ENCODE results near the gene IQGAP2.
A peak's percentile ranks its signal among the peaks of the same experiment; 100 is the strongest.

IQGAP2 gene

GRCh38 chr5:76476474-76477038, 73.5 kb downstream of the IQGAP2 start:
- no peak for DNase-seq (ENCODE audit: low spot score)

DNA sequence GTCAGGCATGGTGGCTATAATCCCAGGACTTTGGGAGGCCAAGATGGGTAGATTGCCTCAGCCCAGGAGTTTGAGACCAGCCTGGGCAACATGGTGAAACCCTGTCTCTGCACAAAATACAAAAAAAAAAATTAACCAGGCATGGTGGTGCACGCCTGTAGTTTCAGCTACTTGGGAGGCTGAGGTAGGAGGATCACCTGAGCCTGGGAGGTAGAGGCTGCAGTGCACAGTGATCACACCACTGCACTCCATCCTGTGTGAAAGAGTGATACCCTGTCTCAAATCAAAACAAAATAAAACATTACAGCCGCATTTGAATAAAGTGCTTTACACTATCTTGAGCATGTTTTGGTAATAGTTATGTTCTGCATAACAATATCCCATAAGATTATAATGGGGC, 74.0 kb downstream of the IQGAP2 start:
- no peak for DNase-seq (ENCODE audit: low spot score)

DNA sequence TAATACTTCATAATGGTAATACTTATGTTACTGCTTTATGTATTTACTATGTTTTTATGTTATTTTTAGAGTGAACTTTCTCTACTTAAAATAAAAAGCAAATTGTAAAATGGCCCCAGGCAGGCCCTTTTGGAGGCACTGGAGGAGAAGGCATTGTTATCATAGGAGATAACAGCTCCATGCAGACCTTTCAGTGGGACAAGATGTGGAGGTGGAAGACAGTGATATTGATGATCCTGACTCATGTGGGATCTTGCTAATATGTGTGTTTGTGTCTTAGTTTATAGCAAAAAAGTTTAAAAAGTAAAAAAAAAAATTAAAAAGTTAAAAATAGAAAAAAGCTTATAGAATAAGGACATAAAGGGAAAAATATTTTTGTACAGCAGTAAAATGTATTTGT, 74.5 kb downstream of the IQGAP2 start:
- DNase-seq (ENCODE audit: low spot score): no peak

DNA sequence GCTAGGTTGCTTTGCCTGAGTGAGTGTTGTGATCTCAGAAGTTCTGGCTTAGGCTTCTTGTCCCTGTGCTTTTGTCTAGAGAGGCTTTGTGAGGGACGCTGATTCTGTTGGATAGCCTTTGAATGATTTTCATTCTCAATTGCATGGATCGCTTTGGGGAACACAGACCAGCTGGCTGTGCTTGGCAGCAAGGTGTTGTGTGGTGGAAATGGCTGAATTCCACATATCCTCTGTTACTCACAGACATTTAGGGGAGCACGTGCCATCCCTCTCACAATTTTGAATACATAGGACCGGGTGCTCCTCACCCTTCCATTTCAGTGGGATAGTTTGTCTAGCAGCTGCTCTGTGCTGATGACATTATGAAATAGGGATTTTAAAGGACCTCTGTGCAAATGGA, 76.2 kb downstream of the IQGAP2 start:
- peak; percentile 41 for DNase-seq (ENCODE audit: low spot score)

DNA sequence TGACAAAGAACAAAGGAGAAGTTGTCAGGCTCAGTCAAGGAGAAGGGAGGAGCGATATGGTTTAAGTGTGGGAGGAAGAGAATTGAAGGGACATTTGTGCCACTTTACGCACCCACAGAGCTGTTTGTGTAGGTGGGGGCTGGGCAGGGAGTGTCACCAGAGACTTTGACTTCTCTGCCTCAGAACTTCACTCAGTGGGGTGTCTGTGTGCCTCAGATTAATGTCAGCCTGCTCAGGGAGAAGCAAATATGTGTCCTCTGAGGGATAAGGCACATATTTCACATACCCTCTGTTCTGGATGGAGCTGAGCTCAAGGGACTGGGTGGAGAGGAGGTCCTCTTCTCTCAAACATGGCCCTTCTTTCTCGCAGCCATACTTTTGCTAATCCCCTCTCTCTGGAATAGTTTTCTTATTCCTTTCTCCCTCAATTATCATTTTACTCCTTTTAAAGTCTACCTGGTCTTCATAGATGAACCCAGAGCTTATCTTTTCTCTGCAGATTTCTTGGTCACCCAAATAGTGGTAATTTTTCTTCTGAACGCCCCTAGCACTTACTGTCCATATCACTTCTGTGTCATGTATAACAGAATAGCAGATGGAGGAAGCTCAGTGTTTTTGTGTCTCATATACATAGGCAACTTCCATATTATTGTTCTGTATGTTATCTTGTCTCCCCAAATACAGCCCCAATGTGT, 77.0 kb downstream of the IQGAP2 start:
- no peak for DNase-seq (ENCODE audit: low spot score)

DNA sequence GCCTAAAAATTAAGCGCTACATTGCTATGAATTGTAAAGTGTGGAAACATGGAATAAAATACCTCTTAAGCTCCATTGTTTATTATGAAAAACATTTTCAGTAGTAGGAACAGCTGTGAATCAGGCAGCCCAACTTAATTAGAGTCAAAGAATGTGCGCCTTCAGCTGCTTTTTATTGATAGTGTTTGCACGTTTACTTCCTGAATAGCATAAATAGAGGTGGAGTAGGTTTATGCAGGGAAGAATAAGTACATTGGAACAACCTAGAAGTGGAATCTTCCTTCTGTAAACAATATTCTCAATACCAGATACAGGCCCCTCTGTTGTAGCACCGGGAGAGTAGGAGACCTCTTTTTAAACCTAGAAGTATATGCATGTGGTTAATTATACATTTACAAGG, 79.9 kb downstream of the IQGAP2 start:
- no peak for DNase-seq (ENCODE audit: low spot score)

GRCh38 chr5:76483433-76483832, 80.3 kb downstream of the IQGAP2 start:
- no peak for DNase-seq (ENCODE audit: low spot score)

GRCh38 chr5:76483881-76484280, 80.8 kb downstream of the IQGAP2 start:
- no peak for DNase-seq (ENCODE audit: low spot score)

- DNase-seq (ENCODE audit: low spot score): no peak
Measured at GRCh38 chr5:76485511-76485910, 82.4 kb downstream of the IQGAP2 start.

DNA sequence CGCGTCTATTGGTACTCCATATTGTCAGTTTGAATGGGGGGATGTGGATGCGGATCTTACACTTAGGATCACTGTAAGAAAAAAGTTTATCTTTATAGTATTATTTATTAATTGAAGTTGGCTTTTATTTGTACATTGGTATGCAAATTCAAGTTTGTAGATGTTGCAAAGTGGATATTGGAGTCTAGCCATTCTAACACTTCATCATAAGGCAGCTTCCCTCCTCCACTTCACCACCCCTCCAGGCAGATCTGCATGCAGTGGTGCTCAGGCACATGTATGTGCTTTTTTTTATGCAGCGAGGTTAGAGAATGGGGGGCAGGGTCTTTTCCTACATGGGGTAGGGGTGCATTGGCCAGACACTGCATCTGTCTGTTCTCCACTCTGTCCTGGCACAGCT, 84.3 kb downstream of the IQGAP2 start:
- no peak for DNase-seq (ENCODE audit: low spot score)

DNA sequence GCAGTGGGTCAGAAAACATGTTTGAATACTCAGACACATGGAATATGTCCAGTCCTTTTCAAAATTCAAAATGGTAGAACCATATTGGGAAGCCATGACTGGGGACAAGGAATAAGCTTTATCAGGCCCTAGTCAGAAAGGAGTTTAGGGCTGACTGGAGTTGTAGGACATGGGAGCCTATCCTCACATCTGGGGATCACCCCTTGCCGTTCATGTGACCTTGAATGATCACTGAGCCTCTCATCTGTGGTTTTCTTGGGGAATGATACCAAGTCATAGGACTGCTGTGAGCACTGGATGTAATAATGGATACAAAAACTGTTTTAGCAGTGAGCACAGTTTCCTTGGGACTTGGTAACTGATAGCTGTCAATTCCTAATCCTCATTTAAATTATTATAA, 84.7 kb downstream of the IQGAP2 start:
- DNase-seq (ENCODE audit: low spot score): no peak

- DNase-seq (ENCODE audit: low spot score): no peak
Measured at GRCh38 chr5:76488969-76489368, 85.9 kb downstream of the IQGAP2 start.

GRCh38 chr5:76489877-76490688, 87.0 kb downstream of the IQGAP2 start:
- no peak for DNase-seq (ENCODE audit: low spot score)

GRCh38 chr5:76490960-76491359, 87.9 kb downstream of the IQGAP2 start:
- DNase-seq (ENCODE audit: low spot score): no peak

DNA sequence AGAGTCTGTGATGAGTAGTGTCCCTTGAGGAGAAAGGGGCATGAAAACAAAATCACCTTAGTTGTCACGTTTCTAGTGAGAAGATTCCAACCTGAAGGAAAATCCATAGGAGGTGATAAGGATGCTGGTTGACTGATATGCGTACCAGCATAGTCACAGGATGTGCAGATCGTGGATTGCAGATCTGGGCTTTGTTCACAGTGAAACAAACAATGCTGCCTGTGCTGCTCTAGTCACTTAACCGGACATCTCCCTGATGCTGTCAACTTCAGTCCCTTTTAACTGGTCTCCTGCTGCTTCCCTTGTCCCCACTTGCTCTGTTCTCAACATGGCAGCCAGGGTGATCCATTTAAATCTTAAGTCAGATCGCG, 89.7 kb downstream of the IQGAP2 start:
- no peak for DNase-seq (ENCODE audit: low spot score)

- DNase-seq (ENCODE audit: low spot score): no peak
Measured at GRCh38 chr5:76493190-76493837, 90.2 kb downstream of the IQGAP2 start.

GRCh38 chr5:76494201-76494600, 91.1 kb downstream of the IQGAP2 start:
- DNase-seq (ENCODE audit: low spot score): no peak

DNA sequence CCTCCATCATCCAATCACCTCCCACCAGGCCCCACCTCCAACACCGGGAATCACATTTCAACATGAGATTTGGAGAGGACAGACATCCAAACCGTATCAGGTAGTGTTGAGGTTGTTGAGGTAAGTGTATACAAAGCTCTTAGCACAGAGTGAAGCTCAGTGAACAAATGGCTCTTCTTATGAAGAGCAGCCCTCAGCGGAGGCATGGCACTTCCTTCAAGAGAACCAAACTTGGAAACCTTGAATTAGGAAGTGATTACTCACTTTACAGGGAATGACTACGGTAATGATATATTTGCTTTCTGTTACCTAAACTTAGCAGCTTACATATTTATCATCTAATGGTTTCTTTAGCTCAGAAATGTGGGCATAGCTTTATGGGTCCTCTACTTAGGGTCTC, 92.8 kb downstream of the IQGAP2 start:
- no peak for DNase-seq (ENCODE audit: low spot score)

GRCh38 chr5:76497065-76497460, 94.0 kb downstream of the IQGAP2 start:
- DNase-seq (ENCODE audit: low spot score): no peak

DNA sequence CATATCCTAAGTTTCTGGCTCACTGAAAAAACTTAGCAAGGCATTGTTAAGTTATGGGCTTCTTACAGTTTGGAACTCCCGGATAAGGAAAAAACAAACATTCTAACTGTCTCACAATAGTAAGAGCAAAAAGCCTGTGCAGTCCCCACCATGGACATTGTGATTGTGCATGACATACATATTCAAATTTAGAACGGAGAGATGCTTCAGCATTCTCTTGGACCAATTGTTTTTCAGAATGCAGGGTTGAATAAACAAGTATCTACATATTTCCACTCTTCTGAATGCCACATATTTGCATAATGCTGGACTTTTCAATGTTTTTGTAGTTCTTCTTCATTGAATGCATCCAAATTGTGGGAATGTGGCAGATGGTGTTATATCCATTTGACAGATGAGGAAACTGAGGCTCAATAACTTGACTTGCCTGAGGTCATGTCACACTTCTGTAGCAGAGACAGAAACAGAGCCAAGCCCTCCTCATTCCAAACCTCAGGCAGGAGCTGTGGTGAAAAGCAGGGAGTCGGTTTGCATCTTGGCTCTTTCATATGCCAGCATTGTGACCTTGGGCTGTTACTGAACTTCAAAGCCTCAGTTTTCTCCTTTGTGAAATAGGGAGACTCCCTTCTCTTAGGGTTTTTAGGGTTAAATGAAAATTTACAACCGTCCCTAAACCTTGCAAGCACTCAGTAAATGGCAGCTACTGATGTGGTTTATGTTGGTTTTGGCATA, 95.1 kb downstream of the IQGAP2 start:
- no peak for DNase-seq (ENCODE audit: low spot score)

GRCh38 chr5:76499507-76500161, 96.5 kb downstream of the IQGAP2 start:
- no peak for DNase-seq (ENCODE audit: low spot score)

Measured in Ammon's horn (tissue), 1 donor.